MV-4-11 (cell line): ENCODE data around the gene FCN2.

ENCODE experiments used
- DNase-seq: peaks from one replicate; lab custom pipeline; 2025; lab: John Stamatoyannopoulos, UW

Gene FCN2

DNA sequence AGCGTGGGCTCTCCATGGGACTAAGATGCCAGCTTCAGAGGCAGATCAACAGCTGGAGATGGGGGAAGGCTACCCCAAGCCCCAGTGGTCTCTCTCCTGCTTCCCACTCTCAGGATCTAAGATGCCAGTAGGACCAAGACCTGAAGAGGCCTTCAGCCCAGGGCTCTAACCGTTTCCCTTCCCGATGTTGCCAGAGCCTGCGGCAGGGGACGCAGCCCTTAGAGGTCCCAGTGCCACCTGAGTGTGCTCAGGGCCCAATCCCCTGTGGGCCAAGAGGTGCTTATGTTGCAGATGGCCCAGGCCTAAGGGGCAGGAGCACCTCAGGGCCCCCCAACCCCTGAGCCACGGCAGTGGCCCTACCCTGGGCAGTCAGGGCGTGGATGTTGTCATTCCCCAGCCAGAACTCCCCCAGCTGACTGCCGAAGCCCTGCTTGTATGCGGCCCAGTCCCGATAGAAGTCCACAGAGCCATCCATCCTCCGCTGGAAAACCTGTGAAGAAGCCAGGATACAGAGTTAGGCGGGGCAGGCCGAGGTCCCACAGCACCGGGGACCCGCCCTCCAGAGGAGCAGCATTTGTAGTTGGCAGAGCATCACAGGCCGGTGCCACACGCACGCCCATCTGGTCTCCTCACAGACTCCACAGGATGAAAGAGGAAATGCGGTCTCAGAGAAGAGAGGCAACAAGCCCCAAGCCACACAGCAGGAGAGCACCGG is 31.7 kb downstream of the FCN2 start:
- no peak for DNase-seq

GRCh38 chr9:134913041-134913712 is 32.6 kb downstream of the FCN2 start:
- no peak for DNase-seq

DNA sequence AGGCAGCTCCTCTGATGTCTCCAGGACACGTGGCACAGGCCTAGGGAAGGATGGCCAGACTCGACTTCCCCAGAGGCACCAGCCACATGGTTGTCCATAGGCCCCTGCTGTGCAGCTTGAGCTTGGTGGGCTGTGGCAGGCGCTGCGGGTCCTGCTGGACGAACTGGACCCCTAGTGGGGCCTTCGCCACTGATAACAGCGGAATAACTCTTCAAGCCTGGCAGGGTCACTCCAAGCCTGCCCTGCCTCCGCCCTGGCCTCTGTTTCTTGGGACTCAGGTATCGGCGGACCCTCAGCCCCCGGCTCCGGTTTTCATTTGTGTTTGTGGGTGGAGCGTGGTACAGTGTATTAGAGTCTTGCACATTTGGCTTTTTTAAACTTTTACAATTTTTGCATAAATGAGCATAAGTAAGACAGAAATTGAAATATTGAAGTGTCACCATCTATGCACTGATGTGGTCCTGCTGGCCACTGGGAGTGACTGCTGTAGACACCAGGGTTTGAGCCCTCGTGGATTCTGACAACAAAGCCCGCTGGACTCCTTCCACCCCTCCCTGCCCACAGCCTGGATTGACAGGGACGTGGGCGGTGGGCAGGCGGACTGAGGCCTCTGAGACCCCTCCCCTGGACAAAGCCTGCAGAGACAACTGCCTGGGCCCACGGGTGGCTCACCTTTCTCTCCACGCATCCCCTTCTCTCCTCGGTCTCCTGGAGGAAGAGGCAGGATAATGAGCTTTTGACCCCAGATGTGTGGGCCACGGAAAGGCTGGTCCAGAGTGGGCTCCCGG is 33.3 kb downstream of the FCN2 start:
- DNase-seq, result no peak

DNA sequence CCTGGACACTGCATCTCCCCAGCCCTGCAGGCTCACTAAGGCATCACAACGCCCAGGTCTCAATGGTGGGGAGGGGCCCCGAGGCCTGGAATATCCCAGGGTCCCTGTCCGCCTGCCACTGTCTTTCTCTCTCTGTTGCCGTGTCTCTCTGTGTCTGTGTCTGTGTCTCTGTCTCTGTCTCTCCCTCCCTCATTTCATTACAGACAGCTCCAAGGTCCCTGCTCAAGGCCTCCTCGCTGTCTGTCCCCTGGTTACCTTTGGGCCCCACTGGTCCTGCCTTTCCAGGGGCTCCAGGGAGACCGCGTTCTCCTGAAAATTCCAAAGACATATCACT is 33.9 kb downstream of the FCN2 start:
- DNase-seq, result no peak

GRCh38 chr9:134915046-134915985 is 34.7 kb downstream of the FCN2 start:
- DNase-seq, result no peak

- no peak for DNase-seq
Observed at GRCh38 chr9:134916161-134916665, 35.6 kb downstream of the FCN2 start.

GRCh38 chr9:134917431-134918373 is 37.1 kb downstream of the FCN2 start, which contains the start of gene FCN1:
TSS of gene FCN1 (minus strand) at chr9:134917912. CDS start at chr9:134917871, 41 bp downstream.
- DNase-seq, result peak; percentile 2

DNA sequence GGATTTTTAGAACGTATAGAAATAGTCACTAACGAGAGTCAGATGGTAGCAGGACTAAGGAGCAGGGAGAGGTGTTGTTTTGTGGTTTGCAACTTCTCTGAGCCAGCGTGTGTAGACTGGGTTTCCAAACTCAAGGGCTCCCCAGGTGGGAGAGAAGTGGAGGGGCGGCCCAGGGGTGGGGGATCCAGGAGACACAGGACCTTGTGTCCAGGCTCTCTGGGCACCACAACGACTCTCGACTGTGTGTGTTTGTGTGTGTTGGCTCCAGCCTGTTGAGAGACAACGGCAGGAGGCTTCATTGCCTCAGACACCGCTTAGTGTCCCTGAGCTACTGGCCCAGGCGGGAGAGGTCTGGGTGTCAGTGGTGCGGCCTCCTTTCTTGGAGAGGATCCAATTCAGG is 38.0 kb downstream of the FCN2 start:
- DNase-seq, result no peak

DNA sequence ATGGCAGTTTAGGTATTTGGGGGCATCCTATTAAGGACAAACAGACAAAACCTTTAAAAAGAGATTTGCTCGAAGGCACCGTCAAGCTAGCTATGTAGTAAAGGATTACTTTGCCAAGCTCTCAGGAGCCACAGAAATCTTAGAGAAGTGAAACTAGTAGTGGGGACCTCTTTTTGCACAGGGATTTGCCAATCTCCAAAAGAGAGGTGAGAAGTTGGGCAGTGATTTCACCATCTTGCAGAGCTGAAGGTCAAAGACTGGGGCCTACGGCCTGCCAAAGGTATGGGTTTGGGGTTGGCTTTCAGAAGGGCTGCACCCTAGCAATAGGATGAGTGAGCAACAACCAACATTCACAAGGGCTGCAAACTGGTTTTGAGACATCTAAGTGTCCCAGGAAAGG is 38.7 kb downstream of the FCN2 start:
- peak; percentile 67 for DNase-seq

- DNase-seq, result peak; percentile 87
Observed at GRCh38 chr9:134922066-134922931, 41.7 kb downstream of the FCN2 start.

GRCh38 chr9:134922932-134923240 is 42.3 kb downstream of the FCN2 start:
- peak; percentile 57 for DNase-seq

DNA sequence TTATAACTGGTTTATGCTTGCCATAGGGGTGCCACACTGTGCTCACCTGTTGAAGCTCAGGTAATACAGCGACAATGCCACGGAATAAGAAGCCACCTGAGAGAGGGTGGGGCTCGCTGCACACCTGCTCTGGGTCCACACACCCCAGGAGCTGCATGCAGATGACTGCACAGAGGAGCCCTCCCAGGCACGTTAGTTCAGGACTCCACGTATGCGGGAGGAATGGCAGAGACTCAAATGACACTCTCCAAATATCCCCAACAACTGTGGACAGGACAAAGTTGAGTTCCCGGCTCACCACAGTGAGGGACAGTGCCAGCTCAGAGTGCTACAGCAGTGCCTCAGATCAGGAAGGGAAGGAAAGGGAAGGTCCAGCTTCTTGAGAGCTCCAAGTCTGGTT is 42.9 kb downstream of the FCN2 start:
- DNase-seq, result no peak

- peak; percentile 19 for DNase-seq
Observed at GRCh38 chr9:134925011-134925511, 44.5 kb downstream of the FCN2 start.

DNA sequence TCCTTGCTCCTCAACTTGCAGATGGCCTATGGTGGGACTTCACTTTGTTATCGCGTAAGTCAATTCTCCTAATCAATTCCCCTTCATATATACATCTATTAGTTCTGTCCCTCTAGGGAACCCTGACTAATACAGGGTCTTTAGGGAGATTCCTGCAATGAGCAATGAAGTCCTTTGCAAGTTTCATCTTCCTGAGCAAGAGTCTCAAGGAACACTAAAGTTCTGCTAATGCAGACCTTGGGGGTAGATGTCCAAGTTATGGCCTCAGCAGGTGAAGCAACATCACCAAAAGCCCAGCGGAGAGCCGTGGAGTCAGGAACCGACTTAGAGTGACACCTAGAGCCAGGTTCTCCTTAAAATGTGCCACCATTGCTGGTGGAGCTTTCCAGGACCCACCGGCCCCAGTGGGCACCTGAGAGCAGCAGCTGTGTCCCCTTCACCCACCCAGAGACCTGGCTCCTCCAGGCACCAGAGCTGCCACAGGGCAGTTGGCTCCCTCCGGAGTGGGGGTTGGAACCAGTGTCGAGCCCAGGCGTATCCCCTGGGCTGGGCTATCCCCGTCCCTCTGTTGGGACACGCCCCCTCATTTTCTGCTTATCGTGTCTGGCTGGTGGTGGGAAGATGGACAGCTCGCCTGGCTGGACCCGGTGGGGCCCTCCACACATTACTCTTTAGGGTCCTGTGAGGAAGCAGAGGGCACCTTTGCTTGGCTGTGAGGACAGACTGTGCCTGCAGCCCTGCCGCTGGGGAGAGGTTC is 48.0 kb downstream of the FCN2 start:
- no peak for DNase-seq

DNA sequence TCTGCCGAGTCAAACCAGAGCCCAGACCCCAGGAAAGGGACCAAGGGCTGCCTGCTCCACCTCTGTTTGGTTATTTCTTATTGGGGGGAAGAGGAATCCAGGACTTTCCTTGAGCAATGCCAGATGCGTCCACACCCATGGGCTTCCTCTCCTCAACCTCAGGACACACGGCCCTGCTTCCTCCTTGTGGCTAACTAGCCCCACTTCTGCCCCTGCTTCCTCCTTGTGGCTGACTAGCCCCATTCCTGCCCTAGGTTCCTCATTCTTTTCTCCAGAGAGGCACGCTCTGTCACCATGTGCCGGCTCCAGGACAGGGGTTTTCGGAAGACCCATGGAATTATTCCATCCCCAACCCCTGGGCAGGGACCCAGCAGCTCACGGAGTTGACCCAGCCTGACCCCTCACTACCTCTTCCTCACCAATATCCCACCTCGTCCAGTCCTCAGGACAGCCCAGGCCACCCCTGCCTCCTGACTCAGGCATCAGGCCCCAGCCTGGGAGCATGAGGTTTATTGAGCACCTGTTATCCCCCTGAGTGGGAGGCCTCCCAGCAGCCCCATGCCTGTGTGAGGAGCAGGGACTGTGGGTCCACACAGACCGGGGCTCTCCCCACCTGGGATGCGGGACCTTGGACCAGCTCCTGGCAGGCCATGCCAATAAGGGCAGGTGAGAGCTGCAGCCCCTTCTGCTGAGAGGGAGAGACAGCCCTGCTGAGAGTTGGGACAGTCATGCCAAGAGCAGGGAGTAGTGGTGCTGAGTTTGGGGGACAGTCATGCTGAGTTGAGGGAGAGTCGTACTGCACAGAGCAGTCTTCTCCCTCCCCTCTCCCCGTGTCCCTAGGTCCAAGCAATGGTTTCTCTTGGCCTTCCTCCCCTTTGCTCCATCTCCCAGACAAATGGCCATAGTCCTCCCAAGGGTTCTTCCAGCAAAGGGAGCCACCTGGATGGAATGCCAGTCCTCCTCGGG is 48.9 kb downstream of the FCN2 start:
- peak; percentile 96 for DNase-seq

- no peak for DNase-seq
Observed at GRCh38 chr9:134930398-134930797, 49.8 kb downstream of the FCN2 start.

- DNase-seq, result no peak
Observed at GRCh38 chr9:134932171-134932570, 51.6 kb downstream of the FCN2 start.

- DNase-seq, result no peak
Observed at GRCh38 chr9:134932606-134933005, 52.0 kb downstream of the FCN2 start.
